Activated T-helper 2 cell treated with anti-CD3 and anti-CD28 coated beads, Interferon-gamma antibody, Interleukin-2, Interleukin-4, amounts not matched to agents 10 μg/mL and 5 μg/mL and 100 μg/mL, durations not matched to agents 14 hours and 24 hours and 36 hours (primary cell): ENCODE data around the gene TFAP2B. TPM values are rescaled to one million over a fixed set of nuclear protein-coding genes. Genes with fewer than 3 reads are reported as not detected.

Source experiments
- DNase-seq: peaks from one replicate; pipeline ENCODE4 v3.0.0; 2021; ENCODE audit warnings: low spot score
- H3K27ac Mint-ChIP-seq: one replicate; pipeline ENCODE4 v1.8.0; 2021; ENCODE audit warnings: mixed read lengths
- H3K27me3 Mint-ChIP-seq: one replicate; pipeline ENCODE4 v1.8.0; 2021; ENCODE audit warnings: low read depth, mixed read lengths
- H3K36me3 Mint-ChIP-seq: one replicate; pipeline ENCODE4 v1.8.0; 2021; ENCODE audit warnings: low read depth, mixed read lengths
- H3K4me1 Mint-ChIP-seq: one replicate; pipeline ENCODE4 v1.8.0; 2021; ENCODE audit warnings: low read depth, mixed read lengths
- H3K4me3 Mint-ChIP-seq: one replicate; pipeline ENCODE4 v1.8.0; 2021; ENCODE audit warnings: low read depth, mild to moderate bottlenecking, moderate library complexity, mixed read lengths
- H3K9me3 Mint-ChIP-seq: one replicate; pipeline ENCODE4 v1.8.0; 2021; ENCODE audit warnings: mixed read lengths
- intact Hi-C: fragments of 100-400 bp; cut with micrococcal nuclease; formaldehyde crosslinking; loops from one replicate; pipeline ENCODE4 v1.15.1; 2023
- total RNA-seq: library from RNA; stranded (reverse); gene quantifications from 2 replicates; pipeline ENCODE4 v1.2.3, GENCODE V29; 2022

The TFAP2B gene
- total RNA-seq = not detected in 2 replicates

DNA sequence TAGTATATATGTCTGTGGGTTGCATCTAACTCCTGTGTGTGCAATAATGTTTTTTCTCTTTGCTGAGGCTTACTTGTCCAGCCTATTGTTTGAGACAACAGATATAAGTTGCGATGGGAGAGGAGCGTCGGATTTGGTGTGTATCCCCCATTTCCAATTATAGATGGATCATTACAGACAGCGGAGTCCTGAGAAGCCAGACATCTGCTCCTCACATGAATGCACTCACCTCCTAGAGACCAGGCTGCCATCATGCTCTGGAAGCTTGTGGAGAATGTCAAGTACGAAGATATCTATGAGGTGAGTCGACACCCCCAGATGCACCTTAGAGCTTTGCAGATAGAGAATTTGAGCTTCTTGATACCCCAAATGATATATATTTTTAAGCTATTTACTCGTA, at the start of gene TFAP2B:
TFAP2B (plus strand) TSS at position 199 of the 400 bp plus-strand sequence; CDS start at position 220, 21 bp downstream.
- H3K27me3 Mint-ChIP-seq = peaks cover 68% of the 10 kb centered on the region
- H3K27ac Mint-ChIP-seq = no peak within 1 kb of the TSS

DNA sequence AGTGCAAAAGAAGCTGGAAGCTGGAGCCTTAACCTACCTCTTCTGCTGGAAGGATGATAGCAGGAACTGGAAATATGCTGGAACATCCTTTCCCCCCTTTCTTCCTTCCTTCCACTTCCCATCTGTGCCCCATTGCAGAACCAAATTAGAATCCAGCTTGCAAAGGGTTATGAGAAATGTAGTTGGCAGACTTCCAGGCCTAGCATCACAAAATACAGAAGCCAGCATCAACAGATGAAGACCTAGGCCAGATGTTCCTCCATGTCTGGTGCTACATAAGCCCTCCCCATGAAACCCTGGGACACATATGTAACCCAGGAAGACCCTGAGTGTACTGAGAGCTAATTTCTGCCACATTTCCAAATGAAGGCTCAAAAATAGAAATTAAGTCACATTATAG, 40.0 kb upstream of the TFAP2B start:
- intact Hi-C loops = no loop called here
- no peaks in the 10 kb centered on the region for H3K4me1 Mint-ChIP-seq
- H3K9me3 Mint-ChIP-seq = no peaks in the 10 kb centered on the region
- no peaks in the 10 kb centered on the region for H3K27me3 Mint-ChIP-seq
- H3K4me3 Mint-ChIP-seq = no peak overlapping the region
- DNase-seq = no peak
- H3K36me3 Mint-ChIP-seq = no peaks in the 10 kb centered on the region
- H3K27ac Mint-ChIP-seq = no peak overlapping the region

More for the DNA sequence above, at the start of gene TFAP2B:
- Mint-ChIP-seq H3K36me3 (no peaks in the 10 kb centered on the region), H3K4me1 (peaks cover 10% of the 10 kb centered on the region), H3K9me3 (no peaks in the 10 kb centered on the region), H3K4me3 (no peak within 1 kb of the TSS)
- intact Hi-C loops = loop anchor here (1.0 to 5.0 kb wide), 4 partner anchors 28 to 1204 kb away; no protein-coding TSS in a partner anchor
- no peak for DNase-seq

DNA sequence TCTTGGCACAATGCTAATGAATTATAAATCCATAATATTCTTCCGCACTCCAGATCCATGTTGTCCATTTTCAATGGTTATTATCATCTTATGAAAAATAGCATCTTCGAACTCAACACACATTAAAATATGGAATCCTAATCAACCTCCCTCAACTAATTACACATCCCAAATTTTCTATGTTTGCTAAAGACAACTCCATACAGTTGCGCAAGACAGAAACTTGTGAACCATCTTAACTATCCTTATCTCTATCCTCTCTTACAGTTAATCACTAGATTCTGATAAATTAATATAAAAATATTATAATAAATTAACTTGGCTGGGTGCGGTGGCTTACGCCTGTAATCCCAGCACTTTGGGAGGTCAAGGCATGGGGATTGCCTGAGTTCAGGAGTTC, 38.3 kb upstream of the TFAP2B start:
- H3K4me1 Mint-ChIP-seq = no peaks in the 10 kb centered on the region
- no peak for DNase-seq
- intact Hi-C loops = no loop called here
- H3K27me3 Mint-ChIP-seq = no peaks in the 10 kb centered on the region
- no peak overlapping the region for H3K27ac Mint-ChIP-seq
- no peak overlapping the region for H3K4me3 Mint-ChIP-seq
- H3K9me3 Mint-ChIP-seq = no peaks in the 10 kb centered on the region
- H3K36me3 Mint-ChIP-seq = no peaks in the 10 kb centered on the region

DNA sequence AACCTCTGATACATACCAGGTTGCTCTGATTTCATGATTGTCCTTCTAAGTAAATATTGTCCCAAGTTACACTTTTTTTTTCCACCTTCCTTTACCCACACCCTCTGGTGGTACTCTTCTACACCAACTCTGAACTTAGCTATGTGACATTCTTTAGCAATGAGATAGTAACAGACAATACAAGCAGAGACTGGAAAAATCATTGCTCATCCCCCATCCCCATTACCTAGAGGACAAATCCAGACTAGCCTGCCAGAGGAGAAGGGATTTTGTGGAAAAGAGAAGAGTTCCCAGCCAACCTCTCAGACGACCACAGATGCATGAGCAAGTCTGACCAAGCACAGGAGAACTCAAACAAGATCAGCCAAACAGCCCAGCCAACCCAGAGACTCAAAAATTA, 32.8 kb upstream of the TFAP2B start:
- DNase-seq = no peak
- Mint-ChIP-seq H3K36me3 (no peaks in the 10 kb centered on the region), H3K27me3 (no peaks in the 10 kb centered on the region), H3K9me3 (no peaks in the 10 kb centered on the region), H3K4me1 (no peaks in the 10 kb centered on the region), H3K4me3 (no peak overlapping the region), H3K27ac (no peak overlapping the region)
- intact Hi-C loops = no loop called here

DNA sequence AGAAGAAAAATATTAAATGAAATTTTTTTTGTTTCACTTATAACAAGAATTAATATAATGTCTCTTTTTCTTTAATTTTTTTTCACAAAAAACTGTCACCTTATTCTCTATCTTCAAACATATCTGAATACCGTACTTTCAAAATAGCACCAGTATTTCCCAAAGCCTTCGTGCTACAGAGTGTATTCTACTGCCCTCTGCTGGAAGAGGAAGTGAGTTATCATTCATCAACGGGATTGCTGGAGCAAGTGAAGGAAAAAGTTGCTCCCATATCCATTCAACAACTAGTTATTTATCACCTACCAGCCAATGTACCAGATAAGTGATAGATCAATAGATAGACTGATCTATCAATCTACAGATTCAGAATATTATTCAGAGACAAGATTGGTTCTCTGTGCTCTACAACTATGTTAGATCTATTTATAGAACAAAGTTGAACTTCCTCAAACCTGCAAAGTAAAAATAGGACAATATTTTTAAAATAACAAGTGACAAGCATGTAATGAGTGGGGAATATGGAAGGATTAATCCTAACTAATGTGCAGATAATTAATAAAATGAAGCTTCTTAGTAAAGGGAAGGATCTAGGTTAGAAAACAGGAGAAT, 26.7 kb upstream of the TFAP2B start:
- H3K9me3 Mint-ChIP-seq = no peaks in the 10 kb centered on the region
- H3K27ac Mint-ChIP-seq = no peak overlapping the region
- no peaks in the 10 kb centered on the region for H3K36me3 Mint-ChIP-seq
- no peak for DNase-seq
- H3K4me3 Mint-ChIP-seq = no peak overlapping the region
- no peaks in the 10 kb centered on the region for H3K4me1 Mint-ChIP-seq
- H3K27me3 Mint-ChIP-seq = no peaks in the 10 kb centered on the region
- intact Hi-C loops = loop anchor here (5.0 kb wide), 1 partner anchor 665 kb away; no protein-coding TSS in a partner anchor

DNA sequence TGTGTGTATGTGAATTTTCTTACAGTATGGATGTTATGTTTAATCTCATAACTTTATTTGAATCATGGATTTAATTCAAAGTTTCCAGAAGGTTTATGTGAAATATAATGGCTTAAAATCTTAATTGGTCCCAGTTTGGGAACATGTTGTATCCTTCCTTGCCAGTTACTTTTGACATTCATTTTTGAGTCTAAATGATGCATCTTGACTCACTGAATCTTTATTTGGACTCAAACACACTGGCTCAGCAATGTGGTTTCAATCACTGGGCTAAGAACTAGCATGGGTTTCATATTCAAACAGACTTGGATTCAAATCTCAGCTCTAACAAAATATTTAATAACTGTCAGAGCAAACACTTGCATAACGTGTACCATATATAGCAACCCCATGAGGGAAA, 25.9 kb upstream of the TFAP2B start:
- intact Hi-C loops = loop anchor here (5.0 kb wide), 1 partner anchor 665 kb away; no protein-coding TSS in a partner anchor
- no peaks in the 10 kb centered on the region for H3K27me3 Mint-ChIP-seq
- H3K4me1 Mint-ChIP-seq = no peaks in the 10 kb centered on the region
- H3K4me3 Mint-ChIP-seq = no peak overlapping the region
- H3K9me3 Mint-ChIP-seq = no peaks in the 10 kb centered on the region
- no peak for DNase-seq
- H3K36me3 Mint-ChIP-seq = no peaks in the 10 kb centered on the region
- H3K27ac Mint-ChIP-seq = no peak overlapping the region

DNA sequence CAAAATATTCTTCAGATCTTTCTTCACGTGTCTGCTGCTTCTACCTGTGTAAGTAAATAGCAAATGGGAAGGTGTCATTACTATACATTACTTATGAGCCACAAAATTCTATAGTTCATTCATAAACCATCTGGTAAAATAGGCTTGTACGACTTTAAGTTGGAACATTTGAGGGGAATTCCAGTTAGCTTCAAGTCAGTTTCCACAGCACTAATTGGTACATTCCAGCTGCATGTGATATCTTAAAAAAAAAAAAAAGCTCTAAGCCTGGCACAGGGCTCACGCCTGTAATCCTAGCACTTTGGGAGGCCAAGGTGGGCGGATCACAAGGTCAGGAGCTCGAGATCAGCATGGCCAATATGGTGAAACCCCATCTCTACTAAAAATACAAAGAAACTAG, 23.1 kb upstream of the TFAP2B start:
- DNase-seq = no peak
- Mint-ChIP-seq H3K36me3 (no peaks in the 10 kb centered on the region), H3K4me1 (no peaks in the 10 kb centered on the region), H3K27ac (no peak overlapping the region), H3K4me3 (no peak overlapping the region), H3K27me3 (no peaks in the 10 kb centered on the region), H3K9me3 (no peaks in the 10 kb centered on the region)
- intact Hi-C loops = no loop called here

DNA sequence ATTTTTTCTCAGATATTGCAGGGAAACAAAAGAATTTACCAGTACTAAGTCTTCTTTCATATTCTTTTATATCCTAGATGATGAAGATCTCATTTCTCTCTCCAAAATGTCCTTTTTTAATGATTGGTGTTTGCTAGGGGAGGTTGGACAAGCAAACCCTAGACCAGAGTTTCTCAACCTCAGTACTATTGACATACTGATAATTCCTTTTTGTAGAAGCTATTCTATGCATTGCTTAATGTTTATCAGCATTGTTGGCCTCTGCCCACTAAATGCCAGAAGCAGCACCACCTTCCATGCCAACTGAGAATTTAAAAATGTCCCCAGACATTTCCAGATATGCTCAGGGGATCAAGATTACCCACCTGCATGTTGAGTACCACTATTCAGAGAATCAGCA, 14.4 kb upstream of the TFAP2B start:
- Mint-ChIP-seq H3K36me3 (no peaks in the 10 kb centered on the region), H3K9me3 (no peaks in the 10 kb centered on the region), H3K27me3 (no peaks in the 10 kb centered on the region)

DNA sequence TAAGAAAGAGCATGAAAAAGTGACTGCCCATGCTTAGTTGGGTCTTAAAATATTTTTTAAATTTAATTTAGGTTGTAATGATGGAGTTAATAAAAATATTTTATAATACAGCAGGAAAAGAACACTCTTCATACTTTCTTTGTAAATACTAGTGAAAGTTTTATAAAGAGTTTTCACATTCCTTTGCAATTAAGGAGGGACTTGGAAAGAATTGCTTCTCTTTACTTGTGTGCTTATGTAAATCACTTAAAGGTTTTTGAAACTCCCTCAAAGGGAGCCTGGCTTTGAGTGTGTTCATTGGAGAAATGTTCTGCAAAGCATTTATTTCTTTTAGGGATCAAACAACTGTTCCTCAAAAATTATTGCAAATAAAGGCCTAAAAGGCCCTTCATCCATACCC, 11.6 kb upstream of the TFAP2B start:
- no peaks in the 10 kb centered on the region for H3K9me3 Mint-ChIP-seq
- H3K4me3 Mint-ChIP-seq = no peak overlapping the region
- intact Hi-C loops = no loop called here
- no peaks in the 10 kb centered on the region for H3K36me3 Mint-ChIP-seq
- no peak overlapping the region for H3K27ac Mint-ChIP-seq
- no peaks in the 10 kb centered on the region for H3K4me1 Mint-ChIP-seq
- no peak for DNase-seq
- no peaks in the 10 kb centered on the region for H3K27me3 Mint-ChIP-seq

More for the DNA sequence above, 14.4 kb upstream of the TFAP2B start:
- H3K4me3 Mint-ChIP-seq = no peak overlapping the region
- DNase-seq = no peak
- H3K4me1 Mint-ChIP-seq = no peaks in the 10 kb centered on the region
- H3K27ac Mint-ChIP-seq = no peak overlapping the region
- intact Hi-C loops = no loop called here

DNA sequence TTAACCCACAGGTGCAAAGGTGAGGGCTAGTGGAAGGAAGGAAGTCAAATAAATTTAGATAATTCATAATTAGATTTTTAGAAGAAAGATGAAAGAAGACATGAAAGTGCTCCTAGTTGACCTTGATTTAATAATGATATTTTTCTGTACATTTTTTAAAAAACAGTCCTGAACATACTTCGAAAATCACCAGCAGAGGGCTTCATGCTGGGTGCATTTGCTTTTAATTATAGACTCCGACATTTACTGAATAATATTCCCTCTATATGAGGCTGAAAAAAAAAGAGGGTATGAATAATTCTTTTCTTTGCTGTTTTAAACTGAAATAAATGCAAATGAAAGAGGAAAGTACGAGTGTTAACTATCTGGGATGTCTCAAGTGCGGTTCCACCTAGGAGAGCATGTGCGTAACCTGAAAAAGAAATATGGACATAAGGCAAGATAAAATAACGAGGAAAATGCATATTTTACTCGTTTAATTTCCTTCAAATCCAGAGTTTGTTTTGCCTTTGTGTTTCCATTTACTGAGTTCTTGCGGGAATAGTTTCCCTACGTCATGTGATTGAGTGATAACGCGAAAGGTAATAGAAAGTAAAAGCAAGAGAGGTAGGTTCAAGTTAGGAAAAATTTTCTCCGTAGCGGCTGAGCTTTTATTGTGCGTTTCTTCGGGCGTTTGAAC, 3.1 kb upstream of the TFAP2B start:
- Mint-ChIP-seq H3K4me1 (peaks cover 10% of the 10 kb centered on the region), H3K27me3 (peaks cover 40% of the 10 kb centered on the region), H3K27ac (no peak overlapping the region), H3K36me3 (no peaks in the 10 kb centered on the region), H3K4me3 (peak overlapping the region; percentile 83), H3K9me3 (no peaks in the 10 kb centered on the region)
- intact Hi-C loops = loop anchor here (2.0 to 5.0 kb wide), 5 partner anchors 93 to 1207 kb away; no protein-coding TSS in a partner anchor
- DNase-seq = no peak

DNA sequence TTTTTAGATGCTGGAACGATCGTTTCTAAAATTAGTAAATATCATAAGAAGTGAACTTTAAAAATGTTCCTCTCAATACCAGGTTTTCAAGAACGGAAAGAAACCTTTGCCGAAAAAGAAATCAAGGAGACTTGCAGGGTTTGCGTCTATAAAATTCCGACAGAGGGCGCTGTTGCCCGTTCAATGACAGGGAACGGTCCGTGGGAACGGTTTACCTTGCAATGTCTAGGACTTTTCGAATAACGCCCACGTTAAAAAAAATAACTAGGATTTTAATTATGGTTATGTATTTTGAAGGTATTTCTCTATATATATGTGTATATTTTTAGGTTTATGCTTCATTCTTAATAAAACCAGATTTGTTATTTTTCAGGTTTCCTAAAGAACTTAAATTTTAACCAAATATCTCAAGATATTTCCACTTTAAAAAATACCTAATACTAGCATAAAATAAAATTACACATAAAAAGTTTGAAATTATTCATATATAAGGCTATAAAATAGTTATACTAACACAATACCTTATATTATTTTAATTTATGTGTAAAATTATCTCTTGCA, 2.5 kb upstream of the TFAP2B start:
- Mint-ChIP-seq H3K4me1 (peaks cover 10% of the 10 kb centered on the region), H3K4me3 (peak overlapping the region; percentile 83), H3K27ac (no peak overlapping the region), H3K36me3 (no peaks in the 10 kb centered on the region), H3K9me3 (no peaks in the 10 kb centered on the region), H3K27me3 (peaks cover 46% of the 10 kb centered on the region)
- peak; percentile 43 for DNase-seq
- intact Hi-C loops = loop anchor here (2.0 to 5.0 kb wide), 4 partner anchors 93 to 1206 kb away; no protein-coding TSS in a partner anchor

DNA sequence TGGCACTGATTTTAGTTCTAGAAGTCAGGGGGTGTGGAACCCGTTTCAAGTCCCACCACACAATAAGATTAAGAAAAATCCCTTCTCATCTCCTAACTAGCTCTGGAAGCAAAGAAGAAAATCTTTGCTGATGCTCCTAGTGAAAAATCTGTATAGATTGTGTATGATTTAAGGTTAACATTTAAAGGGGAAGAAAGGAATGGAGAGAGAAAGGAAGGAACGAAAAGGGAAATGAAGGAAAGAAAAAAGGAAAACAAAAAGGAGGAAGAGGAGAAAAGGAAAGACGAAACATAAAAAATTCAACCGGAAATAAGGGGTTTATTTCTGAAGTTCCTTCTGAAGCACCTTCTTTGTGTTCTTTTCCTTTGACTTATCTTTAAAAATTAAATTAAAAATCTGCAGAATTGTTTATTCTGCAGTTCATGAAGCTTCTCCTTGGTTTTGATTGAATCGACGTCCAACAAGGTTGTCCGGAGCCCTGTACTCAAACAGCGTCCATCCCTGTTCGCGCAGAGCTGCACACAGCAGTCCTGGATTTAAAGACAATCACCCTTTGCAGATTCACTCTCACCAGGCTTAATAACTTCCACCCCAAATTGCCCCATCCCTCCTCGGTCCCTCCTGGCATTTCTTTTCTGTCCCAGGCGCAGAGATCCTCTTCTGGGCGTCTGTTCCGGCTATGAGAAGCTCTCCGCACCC, 1.6 kb upstream of the TFAP2B start:
- H3K4me3 Mint-ChIP-seq = no peak overlapping the region
- H3K4me1 Mint-ChIP-seq = peaks cover 10% of the 10 kb centered on the region
- intact Hi-C loops = loop anchor here (2.0 to 5.0 kb wide), 4 partner anchors 94 to 1205 kb away; no protein-coding TSS in a partner anchor
- H3K36me3 Mint-ChIP-seq = no peaks in the 10 kb centered on the region
- DNase-seq = no peak
- H3K27ac Mint-ChIP-seq = no peak overlapping the region
- H3K9me3 Mint-ChIP-seq = no peaks in the 10 kb centered on the region
- H3K27me3 Mint-ChIP-seq = peaks cover 53% of the 10 kb centered on the region
